Measurements from ENCODE around the gene ICE2. TPM values are rescaled to one million over a fixed set of nuclear protein-coding genes. Genes with fewer than 3 reads are reported as not detected.

The ICE2 gene
- total RNA-seq, 1 donor from 2014 or later = 25.0 TPM

GRCh38 chr15:60373745-60374144, 105.2 kb downstream of the ICE2 start:
- Histone ChIP-seq H3K4me3 (no peak overlapping the region), H3K9me3 (no peaks in the 10 kb centered on the region), H3K27me3 (no peaks in the 10 kb centered on the region), H3K4me1 (peaks cover 99% of the 10 kb centered on the region), H3K27ac (peak overlapping the region; percentile 85), H3K36me3 (peaks cover 0 to 29% of the 10 kb centered on the region in 2 donors)
- intact Hi-C loops (cut with DNase I) = no loop called here
- peak in 1 of 2 donors; percentile 71 for DNase-seq (ENCODE audit: extremely low spot score in 2 of 2)
- TF ChIP-seq CTCF (IDR thresholded peaks at IDR 0.05) (no peak), POLR2AphosphoS5 (IDR thresholded peaks at IDR 0.05; ENCODE audit: insufficient read depth in 1 of 2, low read depth in 1 of 2) (no peak), POLR2A (IDR thresholded peaks at IDR 0.05) (no peak)

GRCh38 chr15:60373327-60373726, 105.6 kb downstream of the ICE2 start:
- peak in 1 of 2 donors; percentile 75 for DNase-seq (ENCODE audit: extremely low spot score in 2 of 2)
- intact Hi-C loops (cut with DNase I) = no loop called here
- H3K27ac ChIP-seq = peak overlapping the region; percentile 85
- H3K4me1 ChIP-seq = peaks cover 99% of the 10 kb centered on the region
- peaks cover 0 to 29% of the 10 kb centered on the region in 2 donors for H3K36me3 ChIP-seq
- no peaks in the 10 kb centered on the region for H3K27me3 ChIP-seq
- H3K4me3 ChIP-seq = no peak overlapping the region
- TF ChIP-seq POLR2AphosphoS5 (IDR thresholded peaks at IDR 0.05; ENCODE audit: insufficient read depth in 1 of 2, low read depth in 1 of 2) = no peak
- TF ChIP-seq POLR2A (IDR thresholded peaks at IDR 0.05) = no peak
- TF ChIP-seq CTCF (IDR thresholded peaks at IDR 0.05) = no peak
- no peaks in the 10 kb centered on the region for H3K9me3 ChIP-seq

- Histone ChIP-seq H3K27ac (peak overlapping the region; percentile 85), H3K4me1 (peaks cover 95% of the 10 kb centered on the region), H3K36me3 (peaks cover 0 to 29% of the 10 kb centered on the region in 2 donors), H3K27me3 (no peaks in the 10 kb centered on the region), H3K4me3 (no peak overlapping the region), H3K9me3 (no peaks in the 10 kb centered on the region)
- DNase-seq (ENCODE audit: extremely low spot score in 2 of 2) = no peak
- TF ChIP-seq POLR2AphosphoS5 (IDR thresholded peaks at IDR 0.05; ENCODE audit: insufficient read depth in 1 of 2, low read depth in 1 of 2) (no peak), CTCF (IDR thresholded peaks at IDR 0.05) (no peak), POLR2A (IDR thresholded peaks at IDR 0.05) (no peak)
- intact Hi-C loops (cut with DNase I) = no loop called here
Measured at GRCh38 chr15:60372756-60373155, 106.2 kb downstream of the ICE2 start.

GRCh38 chr15:60372227-60372626, 106.7 kb downstream of the ICE2 start:
- Histone ChIP-seq H3K9me3 (no peaks in the 10 kb centered on the region), H3K27ac (peak overlapping the region; percentile 85), H3K4me3 (no peak overlapping the region), H3K27me3 (no peaks in the 10 kb centered on the region), H3K4me1 (peaks cover 90% of the 10 kb centered on the region), H3K36me3 (peaks cover 0 to 23% of the 10 kb centered on the region in 2 donors)
- no peak for TF ChIP-seq POLR2AphosphoS5 (IDR thresholded peaks at IDR 0.05; ENCODE audit: insufficient read depth in 1 of 2, low read depth in 1 of 2)
- TF ChIP-seq POLR2A (IDR thresholded peaks at IDR 0.05) = no peak
- TF ChIP-seq CTCF (IDR thresholded peaks at IDR 0.05) = no peak
- intact Hi-C loops (cut with DNase I) = no loop called here
- DNase-seq (ENCODE audit: extremely low spot score in 2 of 2) = peak in 1 of 2 donors; percentile 83

- intact Hi-C loops (cut with DNase I) = no loop called here
- H3K4me1 ChIP-seq = peaks cover 81% of the 10 kb centered on the region
- H3K36me3 ChIP-seq = peaks cover 0 to 15% of the 10 kb centered on the region in 2 donors
- no peaks in the 10 kb centered on the region for H3K27me3 ChIP-seq
- peak; percentile 54 to 95 for TF ChIP-seq POLR2AphosphoS5 (IDR thresholded peaks at IDR 0.05; ENCODE audit: insufficient read depth in 1 of 2, low read depth in 1 of 2)
- TF ChIP-seq CTCF (IDR thresholded peaks at IDR 0.05) = no peak
- no peak overlapping the region for H3K4me3 ChIP-seq
- no peaks in the 10 kb centered on the region for H3K9me3 ChIP-seq
- H3K27ac ChIP-seq = peak overlapping the region; percentile 85
- DNase-seq (ENCODE audit: extremely low spot score in 2 of 2) = peak in 1 of 2 donors; percentile 96
Measured at GRCh38 chr15:60371175-60372051, 107.5 kb downstream of the ICE2 start.
